ENCODE data around the gene STK31.

- TF ChIP-seq, protein P1, sequence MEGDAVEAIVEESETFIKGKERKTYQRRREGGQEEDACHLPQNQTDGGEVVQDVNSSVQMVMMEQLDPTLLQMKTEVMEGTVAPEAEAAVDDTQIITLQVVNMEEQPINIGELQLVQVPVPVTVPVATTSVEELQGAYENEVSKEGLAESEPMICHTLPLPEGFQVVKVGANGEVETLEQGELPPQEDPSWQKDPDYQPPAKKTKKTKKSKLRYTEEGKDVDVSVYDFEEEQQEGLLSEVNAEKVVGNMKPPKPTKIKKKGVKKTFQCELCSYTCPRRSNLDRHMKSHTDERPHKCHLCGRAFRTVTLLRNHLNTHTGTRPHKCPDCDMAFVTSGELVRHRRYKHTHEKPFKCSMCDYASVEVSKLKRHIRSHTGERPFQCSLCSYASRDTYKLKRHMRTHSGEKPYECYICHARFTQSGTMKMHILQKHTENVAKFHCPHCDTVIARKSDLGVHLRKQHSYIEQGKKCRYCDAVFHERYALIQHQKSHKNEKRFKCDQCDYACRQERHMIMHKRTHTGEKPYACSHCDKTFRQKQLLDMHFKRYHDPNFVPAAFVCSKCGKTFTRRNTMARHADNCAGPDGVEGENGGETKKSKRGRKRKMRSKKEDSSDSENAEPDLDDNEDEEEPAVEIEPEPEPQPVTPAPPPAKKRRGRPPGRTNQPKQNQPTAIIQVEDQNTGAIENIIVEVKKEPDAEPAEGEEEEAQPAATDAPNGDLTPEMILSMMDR (optimal IDR thresholded peaks at IDR 0.05 in 1 of 3, IDR thresholded peaks at IDR 0.05 in 1 of 3, conservative IDR thresholded peaks at IDR 0.05 in 1 of 3; ENCODE audit: extremely low read depth in 1 of 3, insufficient read depth in 2 of 3, low read length in 3 of 3) = no peak
- TF ChIP-seq EZH2 (IDR thresholded peaks at IDR 0.05; ENCODE audit: low read length) = no peak
Measured at GRCh38 chr7:23714150-23714464, 4.1 kb downstream of the STK31 start.
